Measurements from ENCODE around the gene ACP3. TPM values are rescaled to one million over a fixed set of nuclear protein-coding genes. Genes with fewer than 3 reads are reported as not detected.

Gene ACP3
- polyA plus RNA-seq, 1 donor from 2014 or later: not detected

DNA sequence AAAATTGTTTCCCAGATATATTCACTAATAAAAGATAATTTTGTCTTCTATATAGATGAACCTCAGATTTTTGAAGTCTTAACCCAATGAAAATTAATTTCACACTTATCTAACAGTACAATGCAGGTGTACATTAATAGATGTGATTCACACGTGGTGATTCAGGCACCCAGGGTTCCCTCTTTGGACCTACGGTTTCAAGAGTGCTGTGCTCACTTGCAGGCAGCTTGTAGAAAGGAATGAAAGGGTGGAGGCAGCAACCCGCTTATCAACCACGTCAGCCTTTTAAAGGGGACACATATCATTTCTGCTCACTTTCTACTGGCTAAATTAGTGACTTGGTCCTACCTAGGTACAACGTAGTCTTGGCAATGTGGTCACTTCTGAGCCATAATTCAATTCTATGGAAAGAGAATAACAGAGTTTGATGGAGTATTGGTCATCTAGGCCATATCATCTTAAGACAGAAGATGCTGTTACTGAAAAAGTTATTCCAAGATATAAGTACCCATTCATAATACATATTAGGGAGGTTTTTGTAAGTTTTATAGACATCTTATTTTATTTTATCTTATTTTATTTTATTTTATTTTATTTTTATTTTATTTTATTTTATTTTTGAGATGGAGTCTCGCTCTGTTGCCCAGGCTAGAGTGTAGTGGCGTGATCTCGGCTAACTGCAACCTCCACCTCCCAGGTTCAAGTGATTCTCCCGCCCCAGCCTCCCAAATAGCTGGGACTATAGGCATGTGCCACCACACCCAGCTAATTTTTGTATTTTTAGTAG lies 37.9 kb downstream of the ACP3 start:
- Histone ChIP-seq H3K27ac (ENCODE audit: low read length) (no peak overlapping the region), H3K27me3 (ENCODE audit: insufficient read depth, low read depth, low read length) (no peaks in the 10 kb centered on the region), H4K20me1 (ENCODE audit: insufficient read depth) (no peaks in the 10 kb centered on the region), H3K4me3 (ENCODE audit: low read length) (no peak overlapping the region), H3K4me2 (ENCODE audit: low read length) (no peak overlapping the region), H2AFZ (ENCODE audit: low read depth, low read length) (no peak overlapping the region), H3K9me2 (ENCODE audit: insufficient read depth, low read length) (no peaks in the 10 kb centered on the region), H3K9me3 (ENCODE audit: low read length) (no peaks in the 10 kb centered on the region), H3K79me2 (replicated peaks; ENCODE audit: insufficient read depth, low read length) (no peaks in the 10 kb centered on the region), H3F3A (ENCODE audit: insufficient read depth, low read length, poor library complexity, severe bottlenecking) (no peaks in the 10 kb centered on the region), H3K9ac (ENCODE audit: low read length) (no peak overlapping the region), H3K36me3 (ENCODE audit: insufficient read depth, low read length) (no peaks in the 10 kb centered on the region)
- TF ChIP-seq RAD21 (conservative IDR thresholded peaks at IDR 0.05): no peak
- no peak for TF ChIP-seq EP300 (conservative IDR thresholded peaks at IDR 0.05; ENCODE audit: poor library complexity, severe bottlenecking)

- no peak overlapping the region for H3K27ac ChIP-seq (ENCODE audit: low read length)
- H3F3A ChIP-seq (ENCODE audit: insufficient read depth, low read length, poor library complexity, severe bottlenecking): no peaks in the 10 kb centered on the region
Measured at GRCh38 chr3:132356568-132356967, 39.4 kb downstream of the ACP3 start.

More at GRCh38 chr3:132356568-132356967, 39.4 kb downstream of the ACP3 start:
- no peak overlapping the region for H3K4me2 ChIP-seq (ENCODE audit: low read length)
- H3K9ac ChIP-seq (ENCODE audit: low read length): no peak overlapping the region
- H3K9me2 ChIP-seq (ENCODE audit: insufficient read depth, low read length): no peaks in the 10 kb centered on the region
- no peaks in the 10 kb centered on the region for H3K79me2 ChIP-seq (replicated peaks; ENCODE audit: insufficient read depth, low read length)
- H2AFZ ChIP-seq (ENCODE audit: low read depth, low read length): no peak overlapping the region
- H3K9me3 ChIP-seq (ENCODE audit: low read length): no peaks in the 10 kb centered on the region
- H3K36me3 ChIP-seq (ENCODE audit: insufficient read depth, low read length): no peaks in the 10 kb centered on the region
- H3K4me3 ChIP-seq (ENCODE audit: low read length): no peak overlapping the region
- TF ChIP-seq POLR2AphosphoS5 (IDR thresholded peaks at IDR 0.05) (no peak), CTCF (IDR thresholded peaks at IDR 0.05; ENCODE audit: poor library complexity, severe bottlenecking) (no peak), EP300 (conservative IDR thresholded peaks at IDR 0.05; ENCODE audit: poor library complexity, severe bottlenecking) (no peak), RAD21 (conservative IDR thresholded peaks at IDR 0.05) (no peak), SMC3 (conservative IDR thresholded peaks at IDR 0.05; ENCODE audit: poor library complexity) (no peak), MXI1 (conservative IDR thresholded peaks at IDR 0.05; ENCODE audit: poor library complexity, severe bottlenecking) (no peak), REST (IDR thresholded peaks at IDR 0.05; ENCODE audit: borderline replicate concordance) (no peak), TAF1 (IDR thresholded peaks at IDR 0.05; ENCODE audit: low read depth) (no peak), EZH2 (IDR thresholded peaks at IDR 0.05; ENCODE audit: borderline replicate concordance, insufficient read depth, low read length, poor library complexity, severe bottlenecking) (no peak)
- H3K27me3 ChIP-seq (ENCODE audit: insufficient read depth, low read depth, low read length): no peaks in the 10 kb centered on the region
- H4K20me1 ChIP-seq (ENCODE audit: insufficient read depth): no peaks in the 10 kb centered on the region

Data from neural cell (in vitro differentiated cells).